ENCODE data around the gene CCDC8. TPM values are rescaled to one million over a fixed set of nuclear protein-coding genes. Genes with fewer than 3 reads are reported as not detected.

CCDC8 gene
- total RNA-seq, 1 donor from 2014 or later = 13.3 TPM

DNA sequence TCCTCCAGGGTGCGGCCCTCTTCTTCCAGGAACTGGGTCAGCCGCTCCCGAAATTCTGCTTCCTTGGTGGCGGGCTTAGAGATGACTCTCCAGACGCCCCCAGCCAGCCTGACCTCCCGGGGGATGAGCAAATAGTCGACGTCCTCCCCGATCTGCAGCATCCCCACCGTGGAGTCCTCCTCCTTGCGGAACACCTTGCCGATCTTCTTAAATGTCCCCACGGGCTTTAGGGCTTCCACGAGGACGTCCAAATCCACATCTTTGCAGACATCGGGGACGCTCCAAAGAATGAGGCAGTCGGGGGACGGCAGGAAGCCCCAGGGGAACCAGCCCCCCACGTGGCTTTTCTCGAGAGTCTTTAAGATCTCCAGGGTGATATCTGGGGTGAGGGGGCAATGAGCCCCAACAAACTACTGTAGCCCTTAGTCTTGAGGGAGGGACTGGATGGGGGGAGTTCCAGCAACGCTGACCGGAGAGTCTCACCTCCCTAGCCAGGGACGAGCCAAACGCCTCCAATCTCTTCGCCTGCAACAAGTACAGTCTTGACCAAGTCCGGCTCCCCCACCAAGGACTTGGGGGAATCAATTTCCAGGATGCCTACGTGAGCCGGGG is 608 bp downstream of the CCDC8 start:
- peaks cover 36% of the 10 kb centered on the region for H3K4me1 Mint-ChIP-seq (ENCODE audit: unreplicated experiment)
- TF ChIP-seq, protein P1, sequence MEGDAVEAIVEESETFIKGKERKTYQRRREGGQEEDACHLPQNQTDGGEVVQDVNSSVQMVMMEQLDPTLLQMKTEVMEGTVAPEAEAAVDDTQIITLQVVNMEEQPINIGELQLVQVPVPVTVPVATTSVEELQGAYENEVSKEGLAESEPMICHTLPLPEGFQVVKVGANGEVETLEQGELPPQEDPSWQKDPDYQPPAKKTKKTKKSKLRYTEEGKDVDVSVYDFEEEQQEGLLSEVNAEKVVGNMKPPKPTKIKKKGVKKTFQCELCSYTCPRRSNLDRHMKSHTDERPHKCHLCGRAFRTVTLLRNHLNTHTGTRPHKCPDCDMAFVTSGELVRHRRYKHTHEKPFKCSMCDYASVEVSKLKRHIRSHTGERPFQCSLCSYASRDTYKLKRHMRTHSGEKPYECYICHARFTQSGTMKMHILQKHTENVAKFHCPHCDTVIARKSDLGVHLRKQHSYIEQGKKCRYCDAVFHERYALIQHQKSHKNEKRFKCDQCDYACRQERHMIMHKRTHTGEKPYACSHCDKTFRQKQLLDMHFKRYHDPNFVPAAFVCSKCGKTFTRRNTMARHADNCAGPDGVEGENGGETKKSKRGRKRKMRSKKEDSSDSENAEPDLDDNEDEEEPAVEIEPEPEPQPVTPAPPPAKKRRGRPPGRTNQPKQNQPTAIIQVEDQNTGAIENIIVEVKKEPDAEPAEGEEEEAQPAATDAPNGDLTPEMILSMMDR (IDR thresholded peaks at IDR 0.05; ENCODE audit: unreplicated experiment) = no peak
- peak overlapping the region; percentile 93 for H3K4me3 Mint-ChIP-seq (ENCODE audit: unreplicated experiment)
- no peak for DNase-seq (ENCODE audit: low spot score)
- peak overlapping the region; percentile 64 for H3K27ac Mint-ChIP-seq (ENCODE audit: unreplicated experiment)
- peaks cover 5% of the 10 kb centered on the region for H3K36me3 Mint-ChIP-seq (ENCODE audit: low read depth, unreplicated experiment)
- peaks cover 15% of the 10 kb centered on the region for H3K27me3 Mint-ChIP-seq (ENCODE audit: unreplicated experiment)
- no peaks in the 10 kb centered on the region for H3K9me3 Mint-ChIP-seq (ENCODE audit: unreplicated experiment)

DNA sequence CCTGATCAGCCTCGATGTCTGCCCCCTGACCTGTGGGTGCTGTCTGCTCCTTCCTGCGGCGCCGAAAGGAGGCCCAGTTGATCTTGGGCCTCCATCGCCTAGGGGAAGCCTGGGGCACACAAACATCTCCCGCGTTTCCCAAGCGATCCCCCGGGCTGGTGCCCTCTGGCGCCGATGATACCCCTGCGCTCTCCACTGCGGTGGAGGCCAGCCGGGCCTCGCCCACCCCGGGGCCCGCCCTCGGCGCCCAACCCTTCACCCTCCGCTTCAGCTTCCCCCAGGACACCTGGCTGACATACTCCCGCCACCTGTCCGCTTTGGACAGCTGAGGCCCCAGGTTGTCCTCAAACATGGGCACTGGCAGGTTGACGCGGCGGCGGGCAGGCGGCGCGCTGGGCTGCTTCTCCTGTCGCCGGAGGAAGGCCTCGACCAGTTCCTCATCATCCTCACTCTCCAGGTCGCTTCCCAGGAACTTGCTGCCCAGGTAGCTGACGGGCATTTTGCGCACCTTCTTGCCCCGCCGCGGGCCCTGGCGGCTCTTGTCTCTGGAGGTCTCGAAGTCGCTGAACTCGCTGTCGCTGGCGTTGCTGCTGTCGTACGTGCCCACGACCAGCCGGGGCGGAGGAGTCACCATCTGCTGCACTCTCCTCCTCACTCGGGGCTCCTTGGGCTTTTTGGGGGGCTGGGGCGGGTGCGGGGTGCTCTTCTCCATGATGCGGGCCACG is 1.3 kb downstream of the CCDC8 start:
- no peak for DNase-seq (ENCODE audit: low spot score)
- Mint-ChIP-seq H3K4me1 (ENCODE audit: unreplicated experiment) (peaks cover 38% of the 10 kb centered on the region), H3K4me3 (ENCODE audit: unreplicated experiment) (peak overlapping the region; percentile 93), H3K9me3 (ENCODE audit: unreplicated experiment) (no peaks in the 10 kb centered on the region), H3K27ac (ENCODE audit: unreplicated experiment) (no peak overlapping the region), H3K36me3 (ENCODE audit: low read depth, unreplicated experiment) (peaks cover 6% of the 10 kb centered on the region), H3K27me3 (ENCODE audit: unreplicated experiment) (peaks cover 17% of the 10 kb centered on the region)
- TF ChIP-seq, protein P1 (IDR thresholded peaks at IDR 0.05; ENCODE audit: unreplicated experiment) = no peak

DNA sequence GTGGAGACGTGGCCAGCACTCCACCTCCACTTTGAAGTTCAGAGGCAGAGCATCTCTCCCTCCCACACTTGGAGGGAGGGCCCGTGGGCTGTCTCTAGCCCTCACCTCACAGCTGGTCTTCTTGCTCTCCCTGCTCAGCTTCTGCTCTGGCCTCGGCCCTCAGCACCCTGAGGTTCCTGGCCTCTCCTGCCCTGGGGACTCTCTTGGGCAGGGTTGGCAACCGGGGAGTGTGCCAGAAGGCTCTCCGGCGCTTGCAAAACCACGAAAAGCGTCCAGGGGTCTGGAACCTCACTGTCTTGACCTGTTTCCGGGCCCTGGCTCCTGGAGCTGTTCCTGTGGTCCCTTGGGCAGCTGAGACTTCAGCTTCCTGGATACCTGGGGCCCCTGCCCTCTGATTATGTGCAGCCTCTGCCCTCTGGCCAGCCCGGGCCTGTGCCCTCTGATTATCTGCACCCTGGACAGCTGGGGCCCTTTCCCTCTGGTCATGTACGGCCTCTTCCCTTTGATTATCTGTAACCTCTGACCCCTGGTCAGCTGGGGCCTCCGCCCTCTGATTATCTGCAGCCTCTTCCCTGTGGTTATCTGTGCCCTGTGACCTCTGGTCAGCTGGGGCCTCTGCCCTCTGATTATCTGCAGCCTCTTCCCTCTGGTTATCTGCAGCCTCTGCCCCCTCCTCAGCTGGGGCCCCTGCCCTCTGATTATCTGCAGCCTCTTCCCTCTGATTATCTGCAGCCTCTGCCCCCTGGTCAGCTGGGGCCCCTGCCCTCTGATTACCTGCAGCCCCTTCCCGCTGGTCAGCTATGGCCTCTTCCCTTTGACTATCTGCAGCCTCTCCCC is 2.1 kb downstream of the CCDC8 start:
- TF ChIP-seq, protein P1 (IDR thresholded peaks at IDR 0.05; ENCODE audit: unreplicated experiment) = no peak
- Mint-ChIP-seq H3K36me3 (ENCODE audit: low read depth, unreplicated experiment) (peaks cover 6% of the 10 kb centered on the region), H3K9me3 (ENCODE audit: unreplicated experiment) (no peaks in the 10 kb centered on the region), H3K4me1 (ENCODE audit: unreplicated experiment) (peaks cover 35% of the 10 kb centered on the region), H3K4me3 (ENCODE audit: unreplicated experiment) (no peak overlapping the region), H3K27ac (ENCODE audit: unreplicated experiment) (no peak overlapping the region), H3K27me3 (ENCODE audit: unreplicated experiment) (peaks cover 17% of the 10 kb centered on the region)
- no peak for DNase-seq (ENCODE audit: low spot score)

DNA sequence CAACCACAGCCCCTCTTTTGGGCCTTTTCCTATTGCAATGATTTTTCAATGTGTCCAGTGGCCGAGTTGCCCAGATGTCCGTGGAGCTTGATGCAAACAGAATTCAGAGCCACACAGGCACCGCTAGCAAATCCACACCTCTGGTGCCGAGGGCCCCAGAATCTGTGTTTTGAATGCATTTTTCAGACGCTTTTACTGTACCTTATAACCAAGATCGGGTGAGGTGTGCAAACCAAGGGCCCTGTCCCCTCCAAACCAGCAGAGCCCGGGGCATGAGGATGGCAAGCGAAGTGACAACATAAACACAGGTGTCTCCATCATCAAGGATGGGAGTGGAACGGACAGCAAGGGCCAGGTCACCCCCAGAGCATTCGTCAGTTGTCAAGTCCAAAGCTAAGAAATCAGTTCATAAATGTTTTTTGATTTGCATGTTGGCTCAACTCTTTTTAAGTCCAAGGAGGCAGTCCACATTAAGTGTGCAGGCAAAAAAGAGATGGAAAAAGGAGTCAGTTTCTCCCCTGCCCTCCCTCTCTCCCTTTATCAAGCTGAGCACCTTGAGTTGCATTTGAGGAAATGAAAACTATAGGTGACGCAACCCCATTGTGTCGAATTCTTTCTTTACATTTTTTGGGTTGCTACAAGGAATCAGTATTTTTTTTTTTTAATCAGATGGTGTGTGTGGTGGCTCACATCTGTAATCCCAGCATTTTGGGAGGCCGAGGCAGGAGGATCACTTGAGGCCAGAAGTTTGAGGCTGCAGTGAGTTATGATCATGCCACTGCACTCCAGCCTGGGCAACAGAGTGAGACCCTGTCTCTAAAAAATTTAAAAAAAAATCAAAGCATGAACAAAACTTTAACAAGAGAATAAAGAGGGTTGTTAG is 2.9 kb downstream of the CCDC8 start:
- no peak for DNase-seq (ENCODE audit: low spot score)
- peaks cover 30% of the 10 kb centered on the region for H3K4me1 Mint-ChIP-seq (ENCODE audit: unreplicated experiment)
- TF ChIP-seq, protein P1 (IDR thresholded peaks at IDR 0.05; ENCODE audit: unreplicated experiment) = no peak
- H3K27ac Mint-ChIP-seq (ENCODE audit: unreplicated experiment) = no peak overlapping the region
- H3K9me3 Mint-ChIP-seq (ENCODE audit: unreplicated experiment) = no peaks in the 10 kb centered on the region
- H3K4me3 Mint-ChIP-seq (ENCODE audit: unreplicated experiment) = peak overlapping the region; percentile 63
- peaks cover 4% of the 10 kb centered on the region for H3K36me3 Mint-ChIP-seq (ENCODE audit: low read depth, unreplicated experiment)
- H3K27me3 Mint-ChIP-seq (ENCODE audit: unreplicated experiment) = peaks cover 13% of the 10 kb centered on the region
